Measurements from ENCODE around the gene CFH. TPM values are rescaled to one million over a fixed set of nuclear protein-coding genes. Genes with fewer than 3 reads are reported as not detected.

The CFH gene
- total and polyA plus RNA-seq, 2 donors (not counting 3 experiments of a cell fraction or from before 2014, with no cell fraction given) = 20.7 to 25.3 TPM

DNA sequence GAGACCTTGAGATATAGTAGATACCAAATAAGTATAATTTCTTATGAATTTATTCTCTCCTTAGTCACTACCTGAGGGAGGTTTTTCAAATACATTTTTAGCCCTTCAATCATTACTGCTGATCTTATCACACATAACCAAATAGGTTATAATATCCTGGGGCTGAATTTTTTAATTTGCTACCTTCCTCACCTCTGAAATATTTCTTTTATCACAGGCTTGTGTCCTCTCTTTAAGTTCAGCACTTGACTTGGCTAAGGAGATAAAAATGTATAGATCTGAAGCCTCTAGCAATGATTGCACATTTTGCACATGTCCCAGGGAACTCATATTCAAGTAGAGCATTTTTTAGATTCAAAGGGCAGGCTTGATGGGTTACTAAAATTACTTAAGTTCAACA is 23.1 kb downstream of the CFH start:
- Histone ChIP-seq H3K36me3 (ENCODE audit: control insufficient read depth in 2 of 2, extremely low read depth in 1 of 2, insufficient read depth in 2 of 2, low read length in 2 of 2) (no peaks in the 10 kb centered on the region), H4K20me1 (replicated peaks; ENCODE audit: control insufficient read depth, extremely low read depth, insufficient read depth, low read length) (no peaks in the 10 kb centered on the region), H3K27ac (ENCODE audit: insufficient read depth, low read depth, low read length) (no peak overlapping the region), H3K79me2 (ENCODE audit: control insufficient read depth, insufficient read depth, low read length) (no peaks in the 10 kb centered on the region), H3K9me3 (replicated peaks; ENCODE audit: control insufficient read depth, insufficient read depth, low read length) (no peaks in the 10 kb centered on the region), H3K9me1 (replicated peaks; ENCODE audit: control insufficient read depth, extremely low read depth, insufficient read depth, low read length) (no peaks in the 10 kb centered on the region), H3K4me3 (replicated peaks in 1 of 3; ENCODE audit: insufficient read depth in 1 of 3, low read depth in 1 of 3, low read length in 3 of 3) (no peak overlapping the region), H3K27me3 (ENCODE audit: control insufficient read depth in 2 of 2, insufficient read depth in 2 of 2, low read length in 2 of 2) (no peaks in the 10 kb centered on the region), H3K4me2 (ENCODE audit: insufficient read depth, low read length) (no peak overlapping the region), H3K4me1 (ENCODE audit: control insufficient read depth, extremely low read depth, insufficient read depth, low read length) (peaks cover 10% of the 10 kb centered on the region), H2AFZ (ENCODE audit: low read depth, low read length) (no peak overlapping the region), H3K9ac (replicated peaks; ENCODE audit: extremely low read depth, insufficient read depth, low read length) (no peak overlapping the region)
- TF ChIP-seq, protein P1, sequence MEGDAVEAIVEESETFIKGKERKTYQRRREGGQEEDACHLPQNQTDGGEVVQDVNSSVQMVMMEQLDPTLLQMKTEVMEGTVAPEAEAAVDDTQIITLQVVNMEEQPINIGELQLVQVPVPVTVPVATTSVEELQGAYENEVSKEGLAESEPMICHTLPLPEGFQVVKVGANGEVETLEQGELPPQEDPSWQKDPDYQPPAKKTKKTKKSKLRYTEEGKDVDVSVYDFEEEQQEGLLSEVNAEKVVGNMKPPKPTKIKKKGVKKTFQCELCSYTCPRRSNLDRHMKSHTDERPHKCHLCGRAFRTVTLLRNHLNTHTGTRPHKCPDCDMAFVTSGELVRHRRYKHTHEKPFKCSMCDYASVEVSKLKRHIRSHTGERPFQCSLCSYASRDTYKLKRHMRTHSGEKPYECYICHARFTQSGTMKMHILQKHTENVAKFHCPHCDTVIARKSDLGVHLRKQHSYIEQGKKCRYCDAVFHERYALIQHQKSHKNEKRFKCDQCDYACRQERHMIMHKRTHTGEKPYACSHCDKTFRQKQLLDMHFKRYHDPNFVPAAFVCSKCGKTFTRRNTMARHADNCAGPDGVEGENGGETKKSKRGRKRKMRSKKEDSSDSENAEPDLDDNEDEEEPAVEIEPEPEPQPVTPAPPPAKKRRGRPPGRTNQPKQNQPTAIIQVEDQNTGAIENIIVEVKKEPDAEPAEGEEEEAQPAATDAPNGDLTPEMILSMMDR (IDR thresholded peaks at IDR 0.05; ENCODE audit: extremely low read depth in 1 of 2, insufficient read depth in 1 of 2, low read depth in 1 of 2, low read length in 2 of 2) = no peak
- TF ChIP-seq EZH2 (IDR thresholded peaks at IDR 0.05; ENCODE audit: borderline replicate concordance, low read depth, low read length, severe bottlenecking) (no peak), MYC (IDR thresholded peaks at IDR 0.05; ENCODE audit: low read depth, low read length) (no peak), POLR2A (IDR thresholded peaks at IDR 0.05; ENCODE audit: low read depth, low read length) (no peak), JUN (IDR thresholded peaks at IDR 0.05; ENCODE audit: borderline replicate concordance, insufficient read depth, insufficient read length, low read depth) (no peak), GATA2 (IDR thresholded peaks at IDR 0.05; ENCODE audit: insufficient read depth, insufficient read length, low read depth, low read length) (no peak), POLR2AphosphoS5 (IDR thresholded peaks at IDR 0.05; ENCODE audit: insufficient read depth, low read depth, low read length) (no peak), FOS (IDR thresholded peaks at IDR 0.05; ENCODE audit: borderline replicate concordance, insufficient read depth, low read length) (no peak)
- TF ChIP-seq, protein P2, sequence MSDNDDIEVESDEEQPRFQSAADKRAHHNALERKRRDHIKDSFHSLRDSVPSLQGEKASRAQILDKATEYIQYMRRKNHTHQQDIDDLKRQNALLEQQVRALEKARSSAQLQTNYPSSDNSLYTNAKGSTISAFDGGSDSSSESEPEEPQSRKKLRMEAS (IDR thresholded peaks at IDR 0.05; ENCODE audit: insufficient read depth, insufficient read length) = no peak
- dilution Hi-C loops (cut with MboI; ENCODE audit: extremely low pct_ligation_motif_present, low sequenced_read_pairs) (no loop called here), intact Hi-C loops (cut with micrococcal nuclease) (no loop called here)
- CTCF ChIA-PET = no interaction called here
- no peak for FAIRE-seq
- no TSS peak for BruUV-seq (replicated peaks)
- POLR2A ChIA-PET = no interaction called here
- no peak for DNase-seq (ENCODE audit: low read depth, low spot score)

All from endothelial cell of umbilical vein (primary cell).